ENCODE measurements around the gene C4orf50. TPM values are rescaled to one million over a fixed set of nuclear protein-coding genes. Genes with fewer than 3 reads are reported as not detected.

C4orf50 gene
- polyA plus RNA-seq, 1 donor from 2014 or later, result 1.6 TPM

DNA sequence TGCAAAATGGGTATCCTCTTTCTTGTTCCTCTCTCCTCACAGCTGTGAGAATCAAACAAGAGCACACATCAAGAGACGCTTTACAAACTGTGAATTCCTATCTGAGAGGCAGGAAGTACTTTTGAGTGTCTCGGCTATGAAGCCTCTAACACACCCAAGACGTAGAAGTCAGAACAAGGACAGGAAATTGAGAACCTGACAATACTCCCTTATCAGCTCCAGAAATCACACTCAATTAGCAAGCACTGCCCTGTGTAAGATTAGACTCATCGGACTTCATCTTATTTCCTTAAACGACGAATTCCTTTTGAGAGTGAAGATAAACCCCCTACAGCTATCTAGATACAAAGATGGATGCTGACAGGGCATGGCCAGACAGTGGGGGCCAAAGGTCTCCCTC lies 74.7 kb downstream of the C4orf50 start:
- no peaks in the 10 kb centered on the region for H3K27me3 ChIP-seq (ENCODE audit: insufficient read depth, low read depth, low read length)
- no peak overlapping the region for H3K9ac ChIP-seq (ENCODE audit: low read length)
- no peaks in the 10 kb centered on the region for H3K9me2 ChIP-seq (ENCODE audit: insufficient read depth, low read length)
- H3K4me3 ChIP-seq (ENCODE audit: low read length), result no peak overlapping the region
- no peaks in the 10 kb centered on the region for H4K20me1 ChIP-seq (ENCODE audit: insufficient read depth)
- H3K4me2 ChIP-seq (ENCODE audit: low read length), result no peak overlapping the region
- H3K9me3 ChIP-seq (ENCODE audit: low read length), result no peaks in the 10 kb centered on the region
- TF ChIP-seq SMC3 (conservative IDR thresholded peaks at IDR 0.05; ENCODE audit: poor library complexity) (no peak), EP300 (conservative IDR thresholded peaks at IDR 0.05; ENCODE audit: poor library complexity, severe bottlenecking) (no peak), TAF1 (IDR thresholded peaks at IDR 0.05; ENCODE audit: low read depth) (no peak), MXI1 (conservative IDR thresholded peaks at IDR 0.05; ENCODE audit: poor library complexity, severe bottlenecking) (no peak), EZH2 (IDR thresholded peaks at IDR 0.05; ENCODE audit: borderline replicate concordance, insufficient read depth, low read length, poor library complexity, severe bottlenecking) (no peak), RAD21 (conservative IDR thresholded peaks at IDR 0.05) (no peak)
- TF ChIP-seq, protein P1, sequence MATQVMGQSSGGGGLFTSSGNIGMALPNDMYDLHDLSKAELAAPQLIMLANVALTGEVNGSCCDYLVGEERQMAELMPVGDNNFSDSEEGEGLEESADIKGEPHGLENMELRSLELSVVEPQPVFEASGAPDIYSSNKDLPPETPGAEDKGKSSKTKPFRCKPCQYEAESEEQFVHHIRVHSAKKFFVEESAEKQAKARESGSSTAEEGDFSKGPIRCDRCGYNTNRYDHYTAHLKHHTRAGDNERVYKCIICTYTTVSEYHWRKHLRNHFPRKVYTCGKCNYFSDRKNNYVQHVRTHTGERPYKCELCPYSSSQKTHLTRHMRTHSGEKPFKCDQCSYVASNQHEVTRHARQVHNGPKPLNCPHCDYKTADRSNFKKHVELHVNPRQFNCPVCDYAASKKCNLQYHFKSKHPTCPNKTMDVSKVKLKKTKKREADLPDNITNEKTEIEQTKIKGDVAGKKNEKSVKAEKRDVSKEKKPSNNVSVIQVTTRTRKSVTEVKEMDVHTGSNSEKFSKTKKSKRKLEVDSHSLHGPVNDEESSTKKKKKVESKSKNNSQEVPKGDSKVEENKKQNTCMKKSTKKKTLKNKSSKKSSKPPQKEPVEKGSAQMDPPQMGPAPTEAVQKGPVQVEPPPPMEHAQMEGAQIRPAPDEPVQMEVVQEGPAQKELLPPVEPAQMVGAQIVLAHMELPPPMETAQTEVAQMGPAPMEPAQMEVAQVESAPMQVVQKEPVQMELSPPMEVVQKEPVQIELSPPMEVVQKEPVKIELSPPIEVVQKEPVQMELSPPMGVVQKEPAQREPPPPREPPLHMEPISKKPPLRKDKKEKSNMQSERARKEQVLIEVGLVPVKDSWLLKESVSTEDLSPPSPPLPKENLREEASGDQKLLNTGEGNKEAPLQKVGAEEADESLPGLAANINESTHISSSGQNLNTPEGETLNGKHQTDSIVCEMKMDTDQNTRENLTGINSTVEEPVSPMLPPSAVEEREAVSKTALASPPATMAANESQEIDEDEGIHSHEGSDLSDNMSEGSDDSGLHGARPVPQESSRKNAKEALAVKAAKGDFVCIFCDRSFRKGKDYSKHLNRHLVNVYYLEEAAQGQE (IDR thresholded peaks at IDR 0.05; ENCODE audit: borderline replicate concordance), result no peak
- H2AFZ ChIP-seq (ENCODE audit: low read depth, low read length), result no peak overlapping the region
- H3K36me3 ChIP-seq (ENCODE audit: insufficient read depth, low read length), result no peaks in the 10 kb centered on the region
- no peak overlapping the region for H3K27ac ChIP-seq (ENCODE audit: low read length)
- H3F3A ChIP-seq (ENCODE audit: insufficient read depth, low read length, poor library complexity, severe bottlenecking), result no peaks in the 10 kb centered on the region
- H3K79me2 ChIP-seq (replicated peaks; ENCODE audit: insufficient read depth, low read length), result no peaks in the 10 kb centered on the region

DNA sequence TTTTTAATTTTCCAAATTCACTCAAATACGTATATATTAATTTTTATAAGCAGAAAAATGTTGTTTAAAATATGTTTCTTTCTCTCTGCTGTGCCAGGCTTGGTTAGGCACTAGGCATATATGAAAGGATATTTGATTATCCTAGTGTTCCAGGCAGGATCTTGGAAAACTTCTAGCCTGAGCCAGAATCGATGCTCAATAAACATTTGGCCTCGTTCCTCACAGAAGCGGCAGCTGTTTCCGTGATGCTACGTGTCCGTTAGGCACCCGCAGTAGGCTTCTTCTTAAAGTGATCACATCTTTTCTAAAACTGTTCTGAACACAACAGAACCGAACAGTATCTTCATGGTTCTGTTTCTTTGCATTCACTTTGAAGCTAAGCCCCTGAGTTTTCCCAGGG lies 75.3 kb downstream of the C4orf50 start:
- no peak overlapping the region for H3K4me2 ChIP-seq (ENCODE audit: low read length)
- no peaks in the 10 kb centered on the region for H3K27me3 ChIP-seq (ENCODE audit: insufficient read depth, low read depth, low read length)
- H4K20me1 ChIP-seq (ENCODE audit: insufficient read depth), result no peaks in the 10 kb centered on the region
- no peaks in the 10 kb centered on the region for H3K9me2 ChIP-seq (ENCODE audit: insufficient read depth, low read length)
- TF ChIP-seq, protein P1 (IDR thresholded peaks at IDR 0.05; ENCODE audit: borderline replicate concordance), result no peak
- TF ChIP-seq TAF1 (IDR thresholded peaks at IDR 0.05; ENCODE audit: low read depth) (no peak), SMC3 (conservative IDR thresholded peaks at IDR 0.05; ENCODE audit: poor library complexity) (no peak), EP300 (conservative IDR thresholded peaks at IDR 0.05; ENCODE audit: poor library complexity, severe bottlenecking) (no peak), MXI1 (conservative IDR thresholded peaks at IDR 0.05; ENCODE audit: poor library complexity, severe bottlenecking) (no peak), POLR2AphosphoS5 (IDR thresholded peaks at IDR 0.05) (no peak), EZH2 (IDR thresholded peaks at IDR 0.05; ENCODE audit: borderline replicate concordance, insufficient read depth, low read length, poor library complexity, severe bottlenecking) (no peak), RAD21 (conservative IDR thresholded peaks at IDR 0.05) (no peak)
- TF ChIP-seq, protein P2, sequence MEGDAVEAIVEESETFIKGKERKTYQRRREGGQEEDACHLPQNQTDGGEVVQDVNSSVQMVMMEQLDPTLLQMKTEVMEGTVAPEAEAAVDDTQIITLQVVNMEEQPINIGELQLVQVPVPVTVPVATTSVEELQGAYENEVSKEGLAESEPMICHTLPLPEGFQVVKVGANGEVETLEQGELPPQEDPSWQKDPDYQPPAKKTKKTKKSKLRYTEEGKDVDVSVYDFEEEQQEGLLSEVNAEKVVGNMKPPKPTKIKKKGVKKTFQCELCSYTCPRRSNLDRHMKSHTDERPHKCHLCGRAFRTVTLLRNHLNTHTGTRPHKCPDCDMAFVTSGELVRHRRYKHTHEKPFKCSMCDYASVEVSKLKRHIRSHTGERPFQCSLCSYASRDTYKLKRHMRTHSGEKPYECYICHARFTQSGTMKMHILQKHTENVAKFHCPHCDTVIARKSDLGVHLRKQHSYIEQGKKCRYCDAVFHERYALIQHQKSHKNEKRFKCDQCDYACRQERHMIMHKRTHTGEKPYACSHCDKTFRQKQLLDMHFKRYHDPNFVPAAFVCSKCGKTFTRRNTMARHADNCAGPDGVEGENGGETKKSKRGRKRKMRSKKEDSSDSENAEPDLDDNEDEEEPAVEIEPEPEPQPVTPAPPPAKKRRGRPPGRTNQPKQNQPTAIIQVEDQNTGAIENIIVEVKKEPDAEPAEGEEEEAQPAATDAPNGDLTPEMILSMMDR (IDR thresholded peaks at IDR 0.05; ENCODE audit: poor library complexity, severe bottlenecking), result no peak
- no peak overlapping the region for H3K27ac ChIP-seq (ENCODE audit: low read length)
- no peaks in the 10 kb centered on the region for H3F3A ChIP-seq (ENCODE audit: insufficient read depth, low read length, poor library complexity, severe bottlenecking)
- no peak overlapping the region for H3K4me3 ChIP-seq (ENCODE audit: low read length)
- H3K79me2 ChIP-seq (replicated peaks; ENCODE audit: insufficient read depth, low read length), result no peaks in the 10 kb centered on the region
- no peak overlapping the region for H3K9ac ChIP-seq (ENCODE audit: low read length)
- H2AFZ ChIP-seq (ENCODE audit: low read depth, low read length), result no peak overlapping the region
- no peaks in the 10 kb centered on the region for H3K36me3 ChIP-seq (ENCODE audit: insufficient read depth, low read length)
- no peaks in the 10 kb centered on the region for H3K9me3 ChIP-seq (ENCODE audit: low read length)
